Heart right ventricle (tissue), 16 donors: ENCODE measurements around the gene GIGYF1. TPM values are rescaled to one million over a fixed set of nuclear protein-coding genes. Genes with fewer than 3 reads are reported as not detected.

ENCODE experiments used
- ATAC-seq, 8 donors: fragments of 200-7000 bp; cut with Tn5 transposase; one replicate each; pipeline ENCODE4 v1.9.1; 2020; ENCODE audit warnings: mild to moderate bottlenecking in 8 of 8, moderate library complexity in 8 of 8, moderate number of reproducible peaks in 1 of 8
- DNase-seq, 2 donors: peaks; one replicate each; pipeline ENCODE4 v3.0.0-alpha.2; 2020
- H3K27ac ChIP-seq, 10 donors: fragments of 200-600 bp; sonication (generic) in 2 of 10; one replicate each; pipeline versions ENCODE4 v1.5.0 to v1.8.0; 2020 to 2022; ENCODE audit warnings: mild to moderate bottlenecking in 3 of 10
- H3K27me3 ChIP-seq, 7 donors: fragments of 200-600 bp; one replicate each; pipeline ENCODE4 v1.8.0; 2021 to 2022; ENCODE audit warnings: mild to moderate bottlenecking in 2 of 7
- H3K36me3 ChIP-seq, 9 donors: fragments of 200-600 bp; sonication (generic) in 1 of 9; one replicate each; pipeline versions ENCODE4 v1.5.0 to v1.8.0; 2020 to 2022; ENCODE audit warnings: mild to moderate bottlenecking in 2 of 9
- H3K4me1 ChIP-seq, 9 donors: fragments of 200-600 bp; sonication (generic) in 1 of 9; one replicate each; pipeline versions ENCODE4 v1.5.0 to v1.8.0; 2020 to 2022; ENCODE audit warnings: mild to moderate bottlenecking in 4 of 9
- H3K4me3 ChIP-seq, 10 donors: fragments of 200-600 bp; sonication (generic) in 2 of 10; one replicate each; pipeline versions ENCODE4 v1.5.0 to v1.8.0; 2020 to 2022; ENCODE audit warnings: mild to moderate bottlenecking in 7 of 10, moderate library complexity in 2 of 10
- H3K9me3 ChIP-seq, 11 donors: fragments of 200-600 bp in 10 of 11; sonication (generic) in 2 of 11; one replicate each; pipeline versions ENCODE4 v1.5.0 to v1.8.0; 2013 to 2022; ENCODE audit warnings: mild to moderate bottlenecking in 2 of 11, control low read depth in 1 of 11, moderate library complexity in 1 of 11
- WGBS, 2 donors: extraction: QIAGEN DNeasy Blood & Tissue Kit; methylation state at CpG; one replicate each; pipeline ENCODE4 v1.1.7; 2013; ENCODE audit warnings: inconsistent platforms in 1 of 2; 5-methylcytosine and 5-hydroxymethylcytosine counted together
- intact Hi-C, 10 donors: fragments of 100-400 bp; cut with DNase I; formaldehyde crosslinking; loops; one replicate each; pipeline versions ENCODE4 v1.11.1 to v1.14.2; 2022
- polyA plus RNA-seq, 2 donors: library from polyadenylated mRNA; stranded (reverse); fragments of 200-250 nt; gene quantifications; one replicate each; pipeline ENCODE4 v1.2.3, GENCODE V29; 2013
- total RNA-seq, 10 donors: library from RNA; stranded (reverse); fragmentation: NEBNext Ultra II Directional in 3 of 10; extraction: Animal tissue kit (Norgen Biotek cat#: 25700) in 3 of 10; gene quantifications; one replicate each; pipeline versions ENCODE4 v1.2.1 to v1.2.4, GENCODE V29; 2021 to 2023
- TF ChIP-seq, protein P1 (sequence below), 9 donors: fragments of 200-600 bp; sonication (generic) in 2 of 9; IDR thresholded peaks; one replicate each; pipeline versions ENCODE4 v1.5.0 to v1.8.0; 2021 to 2022; ENCODE audit warnings: antibody characterized with exemption in 9 of 9, mild to moderate bottlenecking in 5 of 9, moderate library complexity in 1 of 9
- donor health status: Arrhythmogenic right ventricular cardiomyopathy.
- donor health status: ischemic (EF 13 %, LVEDD 7.1; RV severe dilation, severe dysfunction).
- donor health status: healthy with polysubstance abuse.
- donor health status: DM: no; HTN: yes; CAD: no.
- donor health status: DM: no; HTN: no; CAD: no.
- donor health status: ischemic (EF 25% LVEDD 6.9; RV normal size, moderate dysfunction).
- donor health status: ischemic (EF 25% LVEDD 5.7; RV mildly dilated, moderate dysfunction).
- donor health status: healthy.
- donor health status: DM: yes; HTN: yes; CAD: no.
- donor health status: Ischemic cardiomyopathy.
- donor health status: ischemic (EF 35%, LVEDD 5.7; RV mildly dilated, moderate dysfunction).
- donor health status: nonischemic (EF 11% LVEDD 7.7; RV severe dilation, severe dysfunction).
- donor health status: DM: yes; HTN: yes; CAD: no.
- donor health status: PGD.
- donor health status: ischemic (EF 29% LVEDD 5.4; RV normal size, mild dysfunction).
- donor health status: nonischemic (EF 23%, LVEDD 6.1; RV moderate dilation, normal function).

The GIGYF1 gene
- total and polyA plus RNA-seq, 12 donors, result 9.4 to 47.3 (median 24.2) TPM

DNA sequence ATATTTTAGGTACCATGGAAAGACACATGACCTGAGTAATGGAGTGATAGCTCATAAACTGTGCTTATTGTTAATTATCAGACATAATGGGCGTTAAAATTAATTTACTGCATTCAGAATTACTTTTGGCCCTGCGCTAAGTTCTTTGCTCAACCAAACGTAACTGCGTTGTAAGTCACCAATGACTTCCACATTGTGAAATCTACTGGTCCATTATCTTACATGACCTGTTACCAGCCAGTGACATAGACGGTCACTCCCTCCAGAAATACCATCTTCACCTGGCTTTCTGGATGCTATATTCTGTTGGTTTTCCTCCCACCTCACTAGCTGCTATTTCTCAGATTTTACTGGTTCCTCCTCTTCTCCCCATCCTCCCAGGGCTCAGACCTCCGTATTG is 5.0 kb upstream of the GIGYF1 start:
- no peak for ATAC-seq
- Histone ChIP-seq H3K36me3 (no peaks in the 10 kb centered on the region), H3K4me3 (no peak overlapping the region), H3K9me3 (no peaks in the 10 kb centered on the region), H3K27ac (no peak overlapping the region), H3K27me3 (no peaks in the 10 kb centered on the region), H3K4me1 (peaks cover 0 to 10% (median 4%) of the 10 kb centered on the region in 9 donors)
- DNase-seq, result no peak
- TF ChIP-seq, protein P1, sequence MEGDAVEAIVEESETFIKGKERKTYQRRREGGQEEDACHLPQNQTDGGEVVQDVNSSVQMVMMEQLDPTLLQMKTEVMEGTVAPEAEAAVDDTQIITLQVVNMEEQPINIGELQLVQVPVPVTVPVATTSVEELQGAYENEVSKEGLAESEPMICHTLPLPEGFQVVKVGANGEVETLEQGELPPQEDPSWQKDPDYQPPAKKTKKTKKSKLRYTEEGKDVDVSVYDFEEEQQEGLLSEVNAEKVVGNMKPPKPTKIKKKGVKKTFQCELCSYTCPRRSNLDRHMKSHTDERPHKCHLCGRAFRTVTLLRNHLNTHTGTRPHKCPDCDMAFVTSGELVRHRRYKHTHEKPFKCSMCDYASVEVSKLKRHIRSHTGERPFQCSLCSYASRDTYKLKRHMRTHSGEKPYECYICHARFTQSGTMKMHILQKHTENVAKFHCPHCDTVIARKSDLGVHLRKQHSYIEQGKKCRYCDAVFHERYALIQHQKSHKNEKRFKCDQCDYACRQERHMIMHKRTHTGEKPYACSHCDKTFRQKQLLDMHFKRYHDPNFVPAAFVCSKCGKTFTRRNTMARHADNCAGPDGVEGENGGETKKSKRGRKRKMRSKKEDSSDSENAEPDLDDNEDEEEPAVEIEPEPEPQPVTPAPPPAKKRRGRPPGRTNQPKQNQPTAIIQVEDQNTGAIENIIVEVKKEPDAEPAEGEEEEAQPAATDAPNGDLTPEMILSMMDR (IDR thresholded peaks at IDR 0.05), result no peak
- intact Hi-C loops, result loop anchor here in 1 of 10 donors (10.0 kb wide), 1 partner anchor 94 kb away; the partner anchor contains the start of gene PCOLCE
- WGBS, 2 donors, result 64 to 76% methylated on average over 6 of the region's 6 CpGs

DNA sequence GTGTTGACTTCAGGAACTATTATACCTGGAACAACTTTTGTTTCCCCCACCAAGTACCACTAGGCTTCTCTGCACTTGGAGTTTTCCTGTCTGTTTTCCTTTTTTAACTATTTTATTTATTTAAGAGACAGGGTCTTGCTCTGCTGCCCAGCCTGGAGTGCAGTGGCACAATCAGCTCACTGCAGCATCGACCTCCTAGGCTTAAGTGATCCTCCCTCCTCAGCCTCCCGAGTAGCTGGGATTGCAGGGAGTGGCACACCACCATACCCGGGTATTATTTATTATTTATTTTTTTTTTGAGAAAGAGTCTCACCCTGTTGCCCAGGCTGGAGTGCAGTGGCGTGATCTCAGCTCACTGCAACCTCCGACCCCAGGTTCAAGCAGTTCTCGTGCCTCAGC is 2.1 kb upstream of the GIGYF1 start:
- TF ChIP-seq, protein P1 (IDR thresholded peaks at IDR 0.05), result no peak
- H3K4me1 ChIP-seq, result peaks cover 19 to 34% (median 27%) of the 10 kb centered on the region in 9 donors
- no peaks in the 10 kb centered on the region for H3K36me3 ChIP-seq
- intact Hi-C loops, result loop anchor here in 1 of 10 donors (10.0 kb wide), 1 partner anchor 91 kb away; the partner anchor contains the start of gene PCOLCE
- H3K27me3 ChIP-seq, result no peaks in the 10 kb centered on the region
- DNase-seq (no peak), ATAC-seq (no peak)
- WGBS, 2 donors, result 81 to 83% methylated on average over 6 of the region's 6 CpGs
- H3K27ac ChIP-seq, result no peak overlapping the region
- H3K4me3 ChIP-seq, result no peak overlapping the region
- no peaks in the 10 kb centered on the region for H3K9me3 ChIP-seq

DNA sequence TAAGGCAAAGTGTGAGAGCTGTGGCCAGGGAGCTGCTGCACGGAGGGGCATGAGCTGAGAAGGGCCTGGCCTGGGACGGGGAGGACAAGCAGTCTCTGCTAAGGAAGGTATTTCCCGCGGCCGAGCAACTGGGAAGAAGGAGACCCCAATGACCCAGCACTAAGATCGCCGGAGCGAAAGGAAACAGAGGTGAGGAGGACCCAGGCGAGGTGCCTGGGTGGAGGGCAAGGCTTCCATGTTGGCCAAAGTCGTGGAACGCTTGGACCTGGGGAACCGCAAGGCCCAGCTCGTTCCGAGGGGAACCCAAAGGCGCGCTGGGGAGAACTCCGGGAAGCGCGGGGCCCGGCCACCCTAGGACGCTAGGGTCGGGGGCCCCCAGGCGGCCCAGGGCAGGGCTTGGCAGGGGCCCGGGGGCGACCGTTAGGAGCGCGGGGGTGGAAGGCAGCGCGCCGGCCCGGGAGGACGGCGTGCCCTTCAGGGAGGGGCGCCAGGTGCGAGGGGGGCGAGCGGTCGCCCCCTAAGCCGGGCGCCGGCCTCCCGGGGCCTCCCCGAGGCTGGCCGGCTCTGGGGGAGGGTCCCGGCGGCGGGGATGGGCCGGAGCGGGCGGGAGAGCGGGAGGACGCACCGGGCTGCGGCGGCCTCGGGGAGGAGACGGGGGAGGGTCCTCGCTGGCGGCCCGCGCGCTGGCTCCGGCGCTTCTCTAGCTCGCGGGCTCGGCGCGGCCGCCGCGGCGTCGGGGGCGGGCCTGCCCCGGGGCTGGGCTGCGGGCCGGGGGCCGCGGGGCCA is 545 bp downstream of the GIGYF1 start:
- no peaks in the 10 kb centered on the region for H3K9me3 ChIP-seq
- 1% methylated on average over 35 to 80 of the region's 81 CpGs for WGBS, 2 donors
- ATAC-seq (peak in 5 of 8 donors; percentile 5 to 31 (median 10)), DNase-seq (no peak)
- intact Hi-C loops, result loop anchor here (5.0 to 10.0 kb wide), 8 partner anchors 81 to 226 kb away; partner anchors contain the start of genes MOSPD3 (in 2 of the 10), PCOLCE (in 2 of the 10) and TSC22D4 (in 1 of the 10)
- TF ChIP-seq, protein P1 (IDR thresholded peaks at IDR 0.05), result no peak
- no peaks in the 10 kb centered on the region for H3K27me3 ChIP-seq
- peaks cover 34 to 58% (median 48%) of the 10 kb centered on the region in 9 donors for H3K4me1 ChIP-seq
- H3K27ac ChIP-seq, result peak overlapping the region; percentile 65 to 90 (median 82)
- H3K4me3 ChIP-seq, result peak overlapping the region; percentile 62 to 99 (median 83)
- peaks cover 0 to 17% (median 0%) of the 10 kb centered on the region in 9 donors for H3K36me3 ChIP-seq

DNA sequence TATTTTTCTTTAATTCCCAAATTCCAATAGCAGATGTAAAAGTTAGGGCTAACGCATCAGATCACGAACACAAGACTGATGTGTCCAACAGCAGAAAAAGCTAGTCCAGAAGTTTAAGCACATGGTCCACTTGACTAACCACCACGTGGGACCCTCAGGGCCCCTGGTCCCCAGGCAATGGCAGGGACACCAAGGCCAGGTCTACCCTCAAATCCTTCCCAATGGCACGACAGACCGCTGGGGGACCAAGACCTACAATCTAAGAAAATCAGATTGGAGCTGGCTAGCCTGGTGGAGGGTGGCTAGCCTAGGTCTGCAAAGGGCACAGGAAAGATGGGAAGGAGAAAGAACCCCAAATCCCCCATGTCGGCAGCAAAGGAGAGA is 1.5 kb downstream of the GIGYF1 start:
- 46 to 47% methylated on average over 6 of the region's 6 CpGs for WGBS, 2 donors

More for the DNA sequence above, 1.5 kb downstream of the GIGYF1 start:
- TF ChIP-seq, protein P1 (IDR thresholded peaks at IDR 0.05), result no peak
- intact Hi-C loops, result loop anchor here (5.0 to 10.0 kb wide), 8 partner anchors 80 to 225 kb away; partner anchors contain the start of genes MOSPD3 (in 2 of the 10), PCOLCE (in 2 of the 10) and TSC22D4 (in 1 of the 10)
- peaks cover 0 to 26% (median 9%) of the 10 kb centered on the region in 9 donors for H3K36me3 ChIP-seq
- peak overlapping the region in 9 of 10 donors; percentile 62 to 99 (median 86) for H3K4me3 ChIP-seq
- no peak for ATAC-seq
- H3K27ac ChIP-seq, result peak overlapping the region in 3 of 10 donors; percentile 79 to 87 (median 84)
- no peaks in the 10 kb centered on the region for H3K9me3 ChIP-seq
- no peaks in the 10 kb centered on the region for H3K27me3 ChIP-seq
- DNase-seq, result no peak
- H3K4me1 ChIP-seq, result peaks cover 34 to 67% (median 51%) of the 10 kb centered on the region in 9 donors
